H1 (cell line): ENCODE data around the gene IGFBP4. TPM values are rescaled to one million over a fixed set of nuclear protein-coding genes. Genes with fewer than 3 reads are reported as not detected.

ENCODE experiments used
- ASH2L ChIP-seq: fragments of 200-600, 300-600 bp; sonication (generic); IDR thresholded peaks from one replicate; pipeline ENCODE4 v1.7.1; 2017; ENCODE audit warnings: low read length
- ATF2 ChIP-seq: IDR thresholded peaks from 2 replicates; pipeline ENCODE4 v1.6.1; 2012; ENCODE audit warnings: low read length, inconsistent platforms
- BACH1 ChIP-seq: IDR thresholded peaks from 2 replicates; pipeline ENCODE4 v1.6.1; 2012; ENCODE audit warnings: low read length, improper control_type of control experiment
- CREB1 ChIP-seq: IDR thresholded peaks from 2 replicates; pipeline ENCODE4 v1.6.1; 2012; ENCODE audit warnings: inconsistent platforms
- HDAC2 ChIP-seq, 2 experiments: fragments of 300-600 bp in 1 of 2; sonication (generic) in 1 of 2; IDR thresholded peaks; 2 replicates each; pipeline ENCODE4 v1.6.1; 2011 to 2012; ENCODE audit warnings: low read depth in 2 of 2, low read length in 2 of 2, mild to moderate bottlenecking in 2 of 2, moderate library complexity in 2 of 2, borderline replicate concordance in 1 of 2, inconsistent platforms in 1 of 2
- SP1 ChIP-seq: IDR thresholded peaks from 2 replicates; pipeline ENCODE4 v1.6.1; 2011; ENCODE audit warnings: low read depth, low read length
- SP2 ChIP-seq: IDR thresholded peaks from 2 replicates; pipeline ENCODE4 v1.6.1; 2012; ENCODE audit warnings: mild to moderate bottlenecking, low read length, inconsistent platforms
- TAF7 ChIP-seq: optimal IDR thresholded peaks from 2 replicates; pipeline ENCODE3; 2011; ENCODE audit warnings: low read depth, mild to moderate bottlenecking, inconsistent platforms, low read length, moderate library complexity, borderline replicate concordance
- polyA plus RNA-seq, 7 experiments: library from polyadenylated mRNA; depleted of rRNA in 3 of 7; stranded (reverse) in 5 of 7; unstranded in 2 of 7; fragments of >200 nt in 5 of 7; fragments of 200-250 nt in 2 of 7; gene quantifications; 1 replicate in 5 of 7; 2 replicates in 1 of 7; 4 replicates in 1 of 7; pipeline versions ENCODE4 v1.2.1 to v1.2.3, GENCODE V29; 2011 to 2013; ENCODE audit warnings: missing spikeins in 2 of 7, mixed read lengths in 2 of 7
- total RNA-seq: library from RNA; stranded (reverse); fragmentation: NEBNext Ultra II Directional; extraction: Animal tissue kit (Norgen Biotek cat#: 25700); gene quantifications from 2 replicates; pipeline ENCODE4 v1.2.1, GENCODE V29; 2021

The IGFBP4 gene
- total and polyA plus RNA-seq, 2 of the 8 experiments (the other 6 are each of a cell fraction or from before 2014, with no cell fraction given): 85.5 to 105 TPM

GRCh38 chr17:40417609-40418427, 25.4 kb upstream of the IGFBP4 start, which contains the start of gene TOP2A (continued):
- no peak for TF ChIP-seq ATF2
- TF ChIP-seq SP2: peak; percentile 95
- peak; percentile 72 for TF ChIP-seq ASH2L
- TF ChIP-seq TAF7: peak; percentile 51
- peak in 1 of 2 experiments; percentile 67; a peak in 1 of 4 replicates for TF ChIP-seq HDAC2 (IDR thresholded peaks at IDR 0.05; ENCODE audit: borderline replicate concordance in 1 of 2, low read depth in 2 of 2, low read length in 2 of 2)
- peak; percentile 100 for TF ChIP-seq SP1
- TF ChIP-seq BACH1: peak; percentile 50; the same call in 1 of the 2 replicates
- TF ChIP-seq CREB1: peak; percentile 83
